IMR-90 (cell line): ENCODE results near the gene MMD2. TPM values are rescaled to one million over a fixed set of nuclear protein-coding genes. Genes with fewer than 3 reads are reported as not detected.

Source experiments
- ATAC-seq: fragments of 200-7000 bp; cut with Tn5 transposase; 2 replicates; pipeline ENCODE4 v1.9.1; 2020; ENCODE audit warnings: low read depth, mild to moderate bottlenecking, moderate library complexity
- BruUV-seq: library from RNA; stranded (reverse); fragments of 400-500 nt; replicated peaks from 2 replicates; lab custom pipeline; 2021; lab: Mats Ljungman, UMichigan
- CTCF ChIA-PET: fragments of 300-600 bp; formaldehyde crosslinking; extraction: SDS; loops from one replicate; lab custom pipeline; 2021; ENCODE audit warnings: antibody characterized with exemption; lab: Yijun Ruan, JAX
- POLR2A ChIA-PET: fragments of 300-600 bp; sonication (Branson Sonifier 250); formaldehyde crosslinking; loops from one replicate; lab custom pipeline; 2022; ENCODE audit warnings: antibody characterized with exemption; ENCODE audit not compliant: unreplicated experiment; lab: Charles Lee
- DNase-seq: peaks from one replicate; pipeline ENCODE4 v3.0.0; 2013
- H2AFZ ChIP-seq: replicated peaks from 2 replicates; pipeline ENCODE3; 2013; ENCODE audit warnings: low read length, mild to moderate bottlenecking; ENCODE audit not compliant: poor library complexity
- H2AK5ac ChIP-seq: 2 replicates; pipeline ENCODE4 v1.6.1; 2013; ENCODE audit warnings: low read depth, low read length, inconsistent platforms
- H2AK9ac ChIP-seq: replicated peaks from 2 replicates; pipeline ENCODE3; 2013; ENCODE audit warnings: mild to moderate bottlenecking, low read depth, low read length, moderate library complexity; ENCODE audit not compliant: poor library complexity
- H2BK120ac ChIP-seq: 2 replicates; pipeline ENCODE4 v1.6.1; 2013; ENCODE audit warnings: low read depth, low read length, inconsistent platforms
- H2BK15ac ChIP-seq: 3 replicates; pipeline ENCODE4 v1.6.1; 2013; ENCODE audit warnings: low read depth, low read length, inconsistent platforms
- H2BK20ac ChIP-seq: 2 replicates; pipeline ENCODE4 v1.6.1; 2013; ENCODE audit warnings: low read depth, mild to moderate bottlenecking, inconsistent platforms, low read length, moderate library complexity
- H2BK5ac ChIP-seq: 2 replicates; pipeline ENCODE4 v1.6.1; 2013; ENCODE audit warnings: mild to moderate bottlenecking, low read depth, low read length, inconsistent platforms; ENCODE audit not compliant: poor library complexity, severe bottlenecking
- H3K14ac ChIP-seq: replicated peaks from 2 replicates; pipeline ENCODE4 v1.6.1; 2013; ENCODE audit warnings: low read depth, low read length, inconsistent platforms
- H3K18ac ChIP-seq: 2 replicates; pipeline ENCODE4 v1.6.1; 2013; ENCODE audit warnings: low read depth, low read length, control low read depth
- H3K23ac ChIP-seq: 2 replicates; pipeline ENCODE4 v1.6.1; 2013; ENCODE audit warnings: low read depth, low read length, inconsistent platforms
- H3K27ac ChIP-seq: 2 replicates; pipeline ENCODE4 v1.5.1; 2013; ENCODE audit warnings: mild to moderate bottlenecking, control low read depth, low read length; ENCODE audit not compliant: insufficient read depth
- H3K27me3 ChIP-seq: 2 replicates; pipeline ENCODE4 v1.6.1; 2013; ENCODE audit warnings: low read length; ENCODE audit not compliant: control insufficient read depth, insufficient read depth
- H3K36me3 ChIP-seq: 2 replicates; pipeline ENCODE4 v1.6.1; 2013; ENCODE audit warnings: low read length, mixed read lengths; ENCODE audit not compliant: control insufficient read depth, insufficient read depth
- H3K4ac ChIP-seq: 2 replicates; pipeline ENCODE4 v1.6.1; 2013; ENCODE audit warnings: low read depth, low read length, inconsistent platforms
- H3K4me1 ChIP-seq: 2 replicates; pipeline ENCODE4 v1.6.1; 2013; ENCODE audit warnings: low read length, mixed read lengths; ENCODE audit not compliant: control insufficient read depth, insufficient read depth
- H3K4me2 ChIP-seq: 2 replicates; pipeline ENCODE4 v1.6.1; 2013; ENCODE audit warnings: low read depth, mild to moderate bottlenecking, control low read depth, low read length, moderate library complexity
- H3K4me3 ChIP-seq: 2 replicates; pipeline ENCODE4 v1.5.1; 2013; ENCODE audit warnings: low read depth, mild to moderate bottlenecking, control low read depth, low read length, moderate library complexity; ENCODE audit not compliant: insufficient read depth
- H3K56ac ChIP-seq: 2 replicates; pipeline ENCODE4 v1.6.1; 2013; ENCODE audit warnings: low read length, inconsistent platforms; ENCODE audit not compliant: insufficient read depth; ENCODE audit errors: extremely low read depth
- H3K79me1 ChIP-seq, 2 experiments: 2 replicates each; pipeline ENCODE4 v1.6.1; 2013; ENCODE audit warnings: low read length in 2 of 2, inconsistent platforms in 1 of 2, low read depth in 1 of 2
- H3K9ac ChIP-seq: 2 replicates; pipeline ENCODE4 v1.6.1; 2013; ENCODE audit warnings: low read depth, low read length, control low read depth
- H3K9me1 ChIP-seq: 2 replicates; pipeline ENCODE4 v1.6.1; 2013; ENCODE audit warnings: low read length, inconsistent platforms; ENCODE audit not compliant: insufficient read depth
- H3K9me3 ChIP-seq: 2 replicates; pipeline ENCODE4 v1.6.1; 2013; ENCODE audit warnings: low read length; ENCODE audit not compliant: control insufficient read depth, insufficient read depth
- H4K20me1 ChIP-seq: 2 replicates; pipeline ENCODE4 v1.6.1; 2013; ENCODE audit warnings: low read length, inconsistent platforms; ENCODE audit not compliant: insufficient read depth
- H4K5ac ChIP-seq: 2 replicates; pipeline ENCODE4 v1.6.1; 2013; ENCODE audit warnings: mild to moderate bottlenecking, low read depth, low read length, control low read depth
- H4K8ac ChIP-seq, 2 experiments: 2 replicates each; pipeline ENCODE4 v1.6.1; 2013; ENCODE audit warnings: low read depth in 2 of 2, low read length in 2 of 2, control low read depth in 1 of 2, inconsistent platforms in 1 of 2
- H4K91ac ChIP-seq: 2 replicates; pipeline ENCODE4 v1.6.1; 2013; ENCODE audit warnings: low read depth, low read length, inconsistent platforms; ENCODE audit not compliant: insufficient read depth
- ELK1 ChIP-seq: fragments of 150-350 bp; IDR thresholded peaks from 2 replicates; pipeline ENCODE4 v1.6.1; 2016; ENCODE audit warnings: low read depth, mild to moderate bottlenecking, low read length, moderate library complexity, borderline replicate concordance
- RCOR1 ChIP-seq: IDR thresholded peaks from 2 replicates; pipeline ENCODE4 v1.6.1; 2012; ENCODE audit warnings: mild to moderate bottlenecking, low read length, improper control_type of control experiment; ENCODE audit not compliant: insufficient replicate concordance
- RFX5 ChIP-seq: IDR thresholded peaks from 2 replicates; pipeline ENCODE4 v1.8.0; 2012; ENCODE audit warnings: low read depth, mild to moderate bottlenecking, low read length, moderate library complexity
- SMC3 ChIP-seq: fragments of 150-350 bp; IDR thresholded peaks from 2 replicates; pipeline ENCODE4 v1.6.1; 2016; ENCODE audit warnings: low read depth, mild to moderate bottlenecking, antibody characterized with exemption, low read length, moderate library complexity
- WGBS, 2 experiments: methylation state at CpG; one replicate each; pipeline versions ENCODE4 v1.1.5 to v1.1.7; 2013; ENCODE audit warnings: missing lambda C conversion rate in 2 of 2; ENCODE audit not compliant: insufficient read length in 1 of 2; ENCODE audit errors: extremely low coverage in 2 of 2; 5-methylcytosine and 5-hydroxymethylcytosine counted together
- dilution Hi-C: fragments of 300-500 bp; cut with HindIII; formaldehyde crosslinking; loops from one replicate; pipeline ENCODE4 v1.14.3; 2018; ENCODE audit warnings: low sequenced_read_pairs; ENCODE audit not compliant: unreplicated experiment
- in situ Hi-C: fragments of 300-500 bp; cut with MboI; formaldehyde crosslinking; loops from 3 replicates; pipeline ENCODE4 v1.14.3; 2019; ENCODE audit warnings: low sequenced_read_pairs, inconsistent platforms, mixed read lengths
- intact Hi-C: fragments of 100-400 bp; cut with micrococcal nuclease; formaldehyde crosslinking; loops from 2 replicates; pipeline ENCODE4 v1.10.0; 2022
- polyA plus RNA-seq, 3 experiments: library from polyadenylated mRNA; depleted of rRNA; stranded (reverse); fragments of >200 nt; gene quantifications; 2 replicates each; pipeline ENCODE4 v1.2.3, GENCODE V29; 2012; ENCODE audit warnings: low replicate concordance in 1 of 3
- total RNA-seq: library from RNA; depleted of rRNA; stranded (reverse); fragments of >200 nt; gene quantifications from 2 replicates; pipeline ENCODE4 v1.2.3, GENCODE V29; 2012

The MMD2 gene
- total and polyA plus RNA-seq, 2 of the 4 experiments (the other 2 are of a cell fraction), result not detected

- no peak overlapping the region for H2BK5ac ChIP-seq
- H2BK15ac ChIP-seq, result no peak overlapping the region
- H3K14ac ChIP-seq, result no peak overlapping the region
- H4K20me1 ChIP-seq, result no peaks in the 10 kb centered on the region
- no peaks in the 10 kb centered on the region for H3K79me1 ChIP-seq
- no peak overlapping the region for H2BK20ac ChIP-seq
- CTCF ChIA-PET, result no interaction called here
- no peaks in the 10 kb centered on the region for H3K9me3 ChIP-seq
- H3K4me3 ChIP-seq, result no peak overlapping the region
- no peak overlapping the region for H2BK120ac ChIP-seq
- no peak overlapping the region for H2AK9ac ChIP-seq
- no peak overlapping the region for H3K23ac ChIP-seq
- peak overlapping the region; percentile 14 for H2AFZ ChIP-seq
- no peaks in the 10 kb centered on the region; the same call in 1 of the 2 replicates for H3K27me3 ChIP-seq
- H3K27ac ChIP-seq, result no peak overlapping the region
- H3K4me2 ChIP-seq, result no peak overlapping the region
- H3K4me1 ChIP-seq, result no peaks in the 10 kb centered on the region
- no peak overlapping the region for H2AK5ac ChIP-seq
- H4K8ac ChIP-seq, result no peak overlapping the region
- dilution Hi-C loops (no loop called here), intact Hi-C loops (no loop called here), in situ Hi-C loops (no loop called here)
- no TSS peak for BruUV-seq
- no peaks in the 10 kb centered on the region for H3K9me1 ChIP-seq
- POLR2A ChIA-PET, result interaction anchor here (0.6 kb wide), 1 partner anchor 12 kb away, joined by 3 read pairs; no protein-coding TSS in a partner anchor
- ATAC-seq, result no peak
- no peak for DNase-seq
- H4K91ac ChIP-seq, result no peak overlapping the region
- no peak overlapping the region for H3K9ac ChIP-seq
- H4K5ac ChIP-seq, result no peak overlapping the region
- H3K18ac ChIP-seq, result no peak overlapping the region
- no peak overlapping the region for H3K4ac ChIP-seq
- no peaks in the 10 kb centered on the region for H3K36me3 ChIP-seq
- WGBS, 2 experiments, result 71% methylated on average over 10 of the region's 23 CpGs; no CpG with 5 or more reads in 1 of the 2 experiments
- no peak overlapping the region for H3K56ac ChIP-seq
- no peak for TF ChIP-seq ELK1
- no peak for TF ChIP-seq RFX5
- no peak for TF ChIP-seq SMC3
- no peak for TF ChIP-seq RCOR1
These were observed 87.8 kb downstream of the MMD2 start for GRCh38 chr7:4871056-4871680.
